OCI-LY1 (cell line): ENCODE results near the gene IQSEC1.

Source experiments
- H2AFZ ChIP-seq: fragments of 200-600 bp; sonication (generic), shearing (Covaris generic); 2 replicates; pipeline ENCODE4 v1.6.0; 2014; ENCODE audit warnings: antibody characterized with exemption, mild to moderate bottlenecking, low read length
- H3F3A ChIP-seq: fragments of 200-600 bp; sonication (generic), shearing (Covaris generic); 2 replicates; pipeline ENCODE4 v1.6.0; 2014; ENCODE audit warnings: mild to moderate bottlenecking, antibody characterized with exemption, low read length, moderate library complexity; ENCODE audit not compliant: insufficient read depth
- H3K27ac ChIP-seq: fragments of 200-600 bp; sonication (generic); 2 replicates; pipeline ENCODE4 v1.5.1; 2014; ENCODE audit warnings: low read length, mixed run types, mild to moderate bottlenecking, low read depth; ENCODE audit not compliant: poor library complexity, severe bottlenecking
- H3K27me3 ChIP-seq: fragments of 200-600 bp; sonication (generic); 2 replicates; pipeline ENCODE4 v1.6.0; 2014; ENCODE audit warnings: antibody characterized with exemption, mild to moderate bottlenecking, low read length, moderate library complexity; ENCODE audit not compliant: insufficient read depth
- H3K36me3 ChIP-seq: fragments of 200-600 bp; sonication (generic); 2 replicates; pipeline ENCODE4 v1.6.1; 2014; ENCODE audit warnings: mild to moderate bottlenecking, antibody characterized with exemption, low read length, moderate library complexity, mixed read lengths; ENCODE audit not compliant: insufficient read depth
- H3K4me1 ChIP-seq: fragments of 200-600 bp; sonication (generic); 2 replicates; pipeline ENCODE4 v1.5.1; 2014; ENCODE audit warnings: mild to moderate bottlenecking, low read length, moderate library complexity; ENCODE audit not compliant: insufficient read depth, severe bottlenecking
- H3K4me2 ChIP-seq: fragments of 200-600 bp; sonication (generic), shearing (Covaris generic); 2 replicates; pipeline ENCODE4 v1.6.1; 2014; ENCODE audit warnings: low read length
- H3K4me3 ChIP-seq: fragments of 200-600 bp; sonication (generic); 2 replicates; pipeline ENCODE4 v1.5.1; 2014; ENCODE audit warnings: low read length, low read depth, mild to moderate bottlenecking, mixed read lengths; ENCODE audit not compliant: poor library complexity, severe bottlenecking
- H3K79me2 ChIP-seq: fragments of 200-600 bp; shearing (Covaris generic); 2 replicates; pipeline ENCODE4 v1.6.1; 2016; ENCODE audit warnings: mixed run types, low read length, mixed read lengths; ENCODE audit not compliant: insufficient read depth
- H3K9ac ChIP-seq: fragments of 200-600 bp; sonication (generic), shearing (Covaris generic); 2 replicates; pipeline ENCODE4 v1.6.1; 2014; ENCODE audit warnings: mild to moderate bottlenecking, low read length, mixed read lengths
- H3K9me2 ChIP-seq: fragments of 200-600 bp; sonication (generic), shearing (Covaris generic); 2 replicates; pipeline ENCODE4 v1.6.1; 2014; ENCODE audit warnings: low read depth, mild to moderate bottlenecking, low read length, mixed read lengths
- H3K9me3 ChIP-seq: fragments of 200-600 bp; shearing (Covaris generic); 2 replicates; pipeline ENCODE4 v1.6.1; 2014; ENCODE audit warnings: low read length, mixed read lengths
- H4K20me1 ChIP-seq: fragments of 200-600 bp; sonication (generic), shearing (Covaris generic); 2 replicates; pipeline ENCODE4 v1.6.0; 2016; ENCODE audit warnings: mild to moderate bottlenecking, low read length; ENCODE audit not compliant: insufficient read depth
- EZH2 ChIP-seq: fragments of 200-600 bp; sonication (generic), shearing (Covaris generic); IDR thresholded peaks from 2 replicates; pipeline ENCODE4 v1.8.0; 2017; ENCODE audit warnings: borderline replicate concordance, mixed run types, mild to moderate bottlenecking, antibody characterized with exemption, low read length, moderate library complexity, mixed read lengths
- TF ChIP-seq, protein P1 (sequence below): fragments of 200-600 bp; sonication (generic), shearing (Covaris generic); IDR thresholded peaks from 2 replicates; pipeline ENCODE4 v1.5.1; 2017; ENCODE audit warnings: mild to moderate bottlenecking, antibody characterized with exemption, low read length, moderate library complexity, mixed read lengths

Gene IQSEC1

DNA sequence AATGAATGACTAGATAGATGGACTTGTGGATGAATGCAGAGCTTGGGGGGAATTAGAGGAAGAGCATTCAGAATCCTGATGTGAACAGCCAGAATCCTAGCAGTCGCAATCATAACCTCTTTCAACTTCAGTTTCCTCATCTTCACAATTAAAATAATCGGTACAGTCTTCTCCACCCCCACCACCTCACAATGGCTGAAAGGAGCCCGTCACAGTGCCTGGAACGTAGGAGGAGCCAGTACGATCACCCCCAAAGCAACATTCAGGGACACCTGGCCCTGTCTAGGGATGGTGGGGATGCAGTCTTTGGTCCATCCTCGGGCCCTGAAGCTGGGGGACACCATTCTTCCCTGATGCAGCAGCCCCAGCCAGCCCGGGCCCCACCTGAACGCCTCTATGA is 151.5 kb downstream of the IQSEC1 start:
- Histone ChIP-seq H3K27me3 (peaks cover 3% of the 10 kb centered on the region; the same call in 1 of the 2 replicates), H3K27ac (no peak overlapping the region), H3K4me3 (no peak overlapping the region), H3K9me2 (no peaks in the 10 kb centered on the region), H3F3A (no peaks in the 10 kb centered on the region), H3K36me3 (no peaks in the 10 kb centered on the region), H3K4me1 (no peaks in the 10 kb centered on the region), H3K79me2 (no peaks in the 10 kb centered on the region), H3K9me3 (no peaks in the 10 kb centered on the region), H2AFZ (no peak overlapping the region), H3K9ac (no peak overlapping the region), H4K20me1 (no peaks in the 10 kb centered on the region), H3K4me2 (no peak overlapping the region)
- TF ChIP-seq EZH2: no peak
- TF ChIP-seq, protein P1, sequence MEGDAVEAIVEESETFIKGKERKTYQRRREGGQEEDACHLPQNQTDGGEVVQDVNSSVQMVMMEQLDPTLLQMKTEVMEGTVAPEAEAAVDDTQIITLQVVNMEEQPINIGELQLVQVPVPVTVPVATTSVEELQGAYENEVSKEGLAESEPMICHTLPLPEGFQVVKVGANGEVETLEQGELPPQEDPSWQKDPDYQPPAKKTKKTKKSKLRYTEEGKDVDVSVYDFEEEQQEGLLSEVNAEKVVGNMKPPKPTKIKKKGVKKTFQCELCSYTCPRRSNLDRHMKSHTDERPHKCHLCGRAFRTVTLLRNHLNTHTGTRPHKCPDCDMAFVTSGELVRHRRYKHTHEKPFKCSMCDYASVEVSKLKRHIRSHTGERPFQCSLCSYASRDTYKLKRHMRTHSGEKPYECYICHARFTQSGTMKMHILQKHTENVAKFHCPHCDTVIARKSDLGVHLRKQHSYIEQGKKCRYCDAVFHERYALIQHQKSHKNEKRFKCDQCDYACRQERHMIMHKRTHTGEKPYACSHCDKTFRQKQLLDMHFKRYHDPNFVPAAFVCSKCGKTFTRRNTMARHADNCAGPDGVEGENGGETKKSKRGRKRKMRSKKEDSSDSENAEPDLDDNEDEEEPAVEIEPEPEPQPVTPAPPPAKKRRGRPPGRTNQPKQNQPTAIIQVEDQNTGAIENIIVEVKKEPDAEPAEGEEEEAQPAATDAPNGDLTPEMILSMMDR: no peak

DNA sequence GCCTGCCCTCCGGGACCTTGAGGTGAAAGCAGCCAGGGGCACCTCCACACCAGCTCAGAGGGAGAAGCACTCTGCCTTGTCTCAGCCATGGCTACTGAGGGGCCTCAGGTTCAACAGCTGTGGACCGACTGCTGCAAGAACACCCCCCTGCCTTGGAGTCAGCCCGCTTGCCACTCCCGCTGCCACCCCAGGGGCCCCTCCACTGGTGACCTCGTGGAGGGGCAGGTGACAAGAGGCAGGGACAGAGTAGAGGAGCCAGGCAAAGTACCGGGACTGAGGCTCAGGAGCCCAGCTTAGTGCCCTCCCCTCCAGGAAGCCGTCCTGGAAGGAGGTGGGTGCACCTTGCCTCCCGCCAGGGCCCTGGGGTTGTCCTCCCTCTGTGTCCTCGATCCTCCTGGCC is 152.3 kb downstream of the IQSEC1 start:
- Histone ChIP-seq H3K36me3 (no peaks in the 10 kb centered on the region), H3K4me1 (no peaks in the 10 kb centered on the region), H2AFZ (no peak overlapping the region), H3K9me3 (no peaks in the 10 kb centered on the region), H3K79me2 (no peaks in the 10 kb centered on the region), H4K20me1 (no peaks in the 10 kb centered on the region), H3K9me2 (no peaks in the 10 kb centered on the region), H3F3A (no peaks in the 10 kb centered on the region), H3K9ac (no peak overlapping the region), H3K4me2 (no peak overlapping the region), H3K27me3 (peaks cover 4% of the 10 kb centered on the region; the same call in 1 of the 2 replicates), H3K4me3 (no peak overlapping the region), H3K27ac (no peak overlapping the region)
- TF ChIP-seq EZH2: no peak
- TF ChIP-seq, protein P1: no peak

DNA sequence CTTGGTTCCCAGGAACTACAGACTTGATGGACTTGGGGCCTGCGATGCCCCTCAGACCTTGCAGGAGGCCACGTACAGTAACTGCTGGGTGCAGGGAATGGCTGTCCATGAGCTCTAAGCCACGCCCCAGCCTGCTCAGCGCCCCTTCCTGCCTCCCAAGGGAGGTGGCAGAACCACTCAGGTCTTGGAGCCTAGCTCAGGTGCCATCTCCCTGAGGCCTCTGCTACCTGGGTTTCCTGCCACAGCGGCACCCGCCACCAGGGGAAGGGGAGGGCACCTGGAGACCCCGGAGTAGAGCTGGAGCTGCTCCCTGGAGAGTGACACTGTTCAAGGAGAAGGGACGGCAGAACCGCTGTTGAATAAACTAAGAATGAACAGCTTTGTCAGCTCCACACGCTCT is 154.0 kb downstream of the IQSEC1 start:
- TF ChIP-seq, protein P1: no peak
- TF ChIP-seq EZH2: no peak
- no peak overlapping the region for H3K9ac ChIP-seq
- H3K27me3 ChIP-seq: peaks cover 8% of the 10 kb centered on the region; the same call in 1 of the 2 replicates
- no peaks in the 10 kb centered on the region for H3K79me2 ChIP-seq
- H3K27ac ChIP-seq: no peak overlapping the region
- no peak overlapping the region for H3K4me3 ChIP-seq
- H4K20me1 ChIP-seq: no peaks in the 10 kb centered on the region
- no peak overlapping the region for H2AFZ ChIP-seq
- no peaks in the 10 kb centered on the region for H3K36me3 ChIP-seq
- no peaks in the 10 kb centered on the region for H3K4me1 ChIP-seq
- no peak overlapping the region for H3K4me2 ChIP-seq
- H3F3A ChIP-seq: no peaks in the 10 kb centered on the region
- H3K9me2 ChIP-seq: no peaks in the 10 kb centered on the region
- H3K9me3 ChIP-seq: no peaks in the 10 kb centered on the region
